T-cell (primary cell): ENCODE data around the gene DDX46. TPM values are rescaled to one million over a fixed set of nuclear protein-coding genes. Genes with fewer than 3 reads are reported as not detected.
A peak's percentile ranks its signal among the peaks of the same experiment; 100 is the strongest.
"Not testable (repeated sequence)": the region's sequence is repeated elsewhere in the genome, so short reads cannot be mapped to it uniquely, and the experiment has no call there.

Source experiments
- ATAC-seq, 4 experiments: fragments of 200-7000 bp in 3 of 4; fragments of 150-1000 bp in 1 of 4; cut with Tn5 transposase; replicated peaks in 1 of 4; 1 replicate in 3 of 4; 2 replicates in 1 of 4; pipeline ENCODE4 v1.10.0; 2021; ENCODE audit warnings: moderate library complexity in 3 of 4, mild to moderate bottlenecking in 2 of 4, moderate number of reproducible peaks in 1 of 4
- CTCF ChIA-PET, 2 donors: fragments of 300-600 bp; sonication (Branson Sonifier 250); formaldehyde crosslinking; loops; one replicate each; lab custom pipeline; 2022; ENCODE audit warnings: antibody characterized with exemption in 2 of 2; lab: Charles Lee
- POLR2A ChIA-PET, 2 donors: fragments of 300-600 bp; sonication (Branson Sonifier 250); formaldehyde crosslinking; loops; one replicate each; lab custom pipeline; 2022; ENCODE audit warnings: antibody characterized with exemption in 2 of 2; lab: Charles Lee
- DNase-seq, 35 experiments: peaks; one replicate each; pipeline versions ENCODE4 v3.0.0 to v3.0.0-alpha.2; 2013 to 2023
- H3K27ac ChIP-seq: one replicate; pipeline ENCODE4 v1.5.1; 2013; ENCODE audit warnings: low read length
- H3K27me3 ChIP-seq, 2 experiments: replicated peaks in 1 of 2; 1 replicate in 1 of 2; 2 replicates in 1 of 2; pipeline versions ENCODE4 v1.6.1 to v1.7.0; 2013; ENCODE audit warnings: low read length in 1 of 2, mixed read lengths in 1 of 2; ENCODE audit not compliant: control insufficient read depth in 2 of 2, insufficient read depth in 2 of 2; ENCODE audit errors: extremely low read depth in 1 of 2
- H3K36me3 ChIP-seq, 2 donors: 1 replicate in 1 of 2; 2 replicates in 1 of 2; pipeline versions ENCODE4 v1.6.1 to v1.7.0; 2013; ENCODE audit warnings: low read length in 1 of 2; ENCODE audit not compliant: control insufficient read depth in 2 of 2, insufficient read depth in 1 of 2; ENCODE audit errors: extremely low read depth in 1 of 2
- H3K4me1 ChIP-seq, 2 experiments: 1 replicate in 1 of 2; 2 replicates in 1 of 2; pipeline versions ENCODE4 v1.6.1 to v1.7.0; 2013; ENCODE audit warnings: low read length in 2 of 2, mixed read lengths in 1 of 2; ENCODE audit not compliant: insufficient read depth in 2 of 2, control insufficient read depth in 1 of 2; ENCODE audit errors: extremely low read depth in 1 of 2
- H3K4me3 ChIP-seq, 2 donors: 1 replicate in 1 of 2; 2 replicates in 1 of 2; pipeline versions ENCODE4 v1.5.1 to v1.7.0; 2013; ENCODE audit warnings: mild to moderate bottlenecking in 2 of 2, low read length in 1 of 2, moderate library complexity in 1 of 2; ENCODE audit not compliant: control insufficient read depth in 1 of 2; ENCODE audit errors: extremely low read depth in 1 of 2
- H3K9me3 ChIP-seq: 2 replicates; pipeline ENCODE4 v1.7.0; 2013
- H3K27ac Mint-ChIP-seq, 2 donors: one replicate each; pipeline ENCODE4 v1.8.0; 2020 to 2021; ENCODE audit warnings: mild to moderate bottlenecking in 2 of 2, mixed read lengths in 2 of 2
- H3K27me3 Mint-ChIP-seq, 2 donors: one replicate each; pipeline ENCODE4 v1.8.0; 2021 to 2022; ENCODE audit warnings: mixed read lengths in 2 of 2
- H3K36me3 Mint-ChIP-seq: one replicate; pipeline ENCODE4 v1.8.0; 2021; ENCODE audit warnings: mixed read lengths
- H3K4me1 Mint-ChIP-seq, 3 donors: one replicate each; pipeline ENCODE4 v1.8.0; 2020 to 2022; ENCODE audit warnings: mixed read lengths in 3 of 3, mild to moderate bottlenecking in 1 of 3
- H3K4me3 Mint-ChIP-seq, 3 donors: one replicate each; pipeline ENCODE4 v1.8.0; 2020 to 2022; ENCODE audit warnings: mild to moderate bottlenecking in 3 of 3, mixed read lengths in 3 of 3, moderate library complexity in 3 of 3
- H3K9me3 Mint-ChIP-seq, 3 donors: one replicate each; pipeline ENCODE4 v1.8.0; 2020 to 2022; ENCODE audit warnings: mixed read lengths in 3 of 3
- WGBS: methylation state at CpG from one replicate; pipeline ENCODE4 v1.1.5; 2013; ENCODE audit warnings: missing lambda C conversion rate; ENCODE audit not compliant: insufficient coverage; 5-methylcytosine and 5-hydroxymethylcytosine counted together
- total RNA-seq, 35 experiments: library from RNA in 6 of 35; stranded (reverse) in 6 of 35; fragments of 120-200 nt in 1 of 35; gene quantifications; one replicate each; pipeline versions ENCODE4 v1.2.1 to v1.2.4 and lab custom pipeline; 2013 to 2026

DDX46 gene
- total RNA-seq, 5 donors from 2014 or later (not counting 1 experiment from before 2014, with no cell fraction given): 53.9 to 69.5 (median 65.7) TPM

DNA sequence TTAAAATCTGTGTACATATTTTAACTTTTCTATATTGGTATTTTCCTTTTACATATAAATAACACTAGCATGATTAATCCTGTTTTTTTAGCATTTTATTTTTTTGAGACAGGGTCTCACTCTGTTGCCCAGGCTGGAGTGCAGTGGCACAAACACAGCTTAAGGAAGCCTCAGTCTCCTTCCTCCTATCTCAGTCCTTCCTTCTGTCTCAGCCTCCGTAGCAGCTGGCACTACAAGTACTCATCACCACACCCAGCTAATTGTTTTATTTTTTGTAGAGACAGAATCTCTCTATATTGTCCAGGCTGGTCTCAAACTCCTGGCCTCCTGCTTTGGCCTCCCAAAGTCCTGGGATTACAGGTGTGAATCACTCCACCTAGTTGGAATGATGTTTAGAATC lies 85.7 kb downstream of the DDX46 start:
- Histone ChIP-seq H3K27ac (no peak overlapping the region), H3K27me3 (no peaks in the 10 kb centered on the region), H3K36me3 (peaks cover 0 to 18% of the 10 kb centered on the region in 2 donors), H3K4me1 (peaks cover 8 to 29% of the 10 kb centered on the region in 2 experiments), H3K4me3 (no peak overlapping the region), H3K9me3 (no peaks in the 10 kb centered on the region)
- ChIA-PET CTCF (interaction anchor here in 1 of 2 donors (0.6 kb wide), 1 partner anchor 150 kb away, joined by 5 read pairs; no protein-coding TSS in a partner anchor), POLR2A (interaction anchor here in 1 of 2 donors (0.5 kb wide), 1 partner anchor 1500 kb away, joined by 3 read pairs; no protein-coding TSS in a partner anchor)
- Mint-ChIP-seq H3K4me3 (no peak overlapping the region), H3K9me3 (no peaks in the 10 kb centered on the region), H3K27me3 (no peaks in the 10 kb centered on the region), H3K36me3 (peaks cover 9% of the 10 kb centered on the region), H3K4me1 (peaks cover 23 to 28% (median 25%) of the 10 kb centered on the region in 3 donors), H3K27ac (peak overlapping the region; percentile 3 to 19)
- ATAC-seq (no peak), DNase-seq (no peak)
- WGBS: no CpG with 5 or more reads among the region's 1 CpG

DNA sequence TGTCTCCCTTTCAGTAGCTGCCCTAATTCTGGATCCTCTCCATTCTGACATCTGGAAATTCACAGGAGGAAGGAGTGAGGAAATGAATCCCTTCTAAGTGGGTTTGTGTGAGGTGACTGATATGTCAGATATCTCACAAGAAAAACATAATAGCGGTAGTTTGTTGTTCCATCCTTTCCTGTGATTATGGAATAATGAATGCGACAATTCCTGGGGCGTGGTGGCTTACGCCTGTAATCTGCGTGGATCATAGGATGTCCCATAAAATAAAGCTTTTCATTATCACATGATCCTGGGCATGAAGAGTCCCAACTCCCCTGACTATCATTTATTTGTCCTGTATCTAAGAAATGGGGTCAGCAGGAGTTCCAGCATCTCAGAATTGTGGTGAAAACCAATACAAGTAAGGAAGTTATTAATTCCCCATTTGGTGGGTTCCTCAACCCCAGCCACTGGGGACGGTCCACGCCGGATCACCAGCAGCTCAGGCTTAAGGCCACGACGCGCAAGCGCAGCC lies 86.8 kb downstream of the DDX46 start:
- Mint-ChIP-seq H3K9me3 (no peaks in the 10 kb centered on the region), H3K4me3 (peak overlapping the region; percentile 81 to 93 (median 92)), H3K27me3 (no peaks in the 10 kb centered on the region), H3K4me1 (peaks cover 27 to 34% (median 29%) of the 10 kb centered on the region in 3 donors), H3K27ac (peak overlapping the region; percentile 96 to 97), H3K36me3 (peaks cover 7% of the 10 kb centered on the region)
- DNase-seq (no peak), ATAC-seq (no peak)
- H3K9me3 ChIP-seq: no peaks in the 10 kb centered on the region
- ChIA-PET POLR2A (interaction anchor here (0.6 to 1.1 kb wide), 7 partner anchors 8 to 84 kb away, joined by 3 to 10 read pairs (median 4); partner anchors contain the start of genes PCBD2 (in 1 of the 2) and TXNDC15 (in 1 of the 2)), CTCF (interaction anchor here in 1 of 2 donors (0.6 to 1.3 kb wide), 6 partner anchors 27 to 107 kb away, joined by 3 to 7 read pairs (median 4); partner anchors contain the start of genes CAMLG and PCBD2)
- H3K36me3 ChIP-seq: peaks cover 0 to 14% of the 10 kb centered on the region in 2 donors
- 3% methylated on average over 8 of the region's 12 CpGs for WGBS
- peaks cover 8 to 31% of the 10 kb centered on the region in 2 experiments for H3K4me1 ChIP-seq
- peak overlapping the region; percentile 66 to 96 for H3K4me3 ChIP-seq
- peak overlapping the region; percentile 85 for H3K27ac ChIP-seq
- no peaks in the 10 kb centered on the region for H3K27me3 ChIP-seq

DNA sequence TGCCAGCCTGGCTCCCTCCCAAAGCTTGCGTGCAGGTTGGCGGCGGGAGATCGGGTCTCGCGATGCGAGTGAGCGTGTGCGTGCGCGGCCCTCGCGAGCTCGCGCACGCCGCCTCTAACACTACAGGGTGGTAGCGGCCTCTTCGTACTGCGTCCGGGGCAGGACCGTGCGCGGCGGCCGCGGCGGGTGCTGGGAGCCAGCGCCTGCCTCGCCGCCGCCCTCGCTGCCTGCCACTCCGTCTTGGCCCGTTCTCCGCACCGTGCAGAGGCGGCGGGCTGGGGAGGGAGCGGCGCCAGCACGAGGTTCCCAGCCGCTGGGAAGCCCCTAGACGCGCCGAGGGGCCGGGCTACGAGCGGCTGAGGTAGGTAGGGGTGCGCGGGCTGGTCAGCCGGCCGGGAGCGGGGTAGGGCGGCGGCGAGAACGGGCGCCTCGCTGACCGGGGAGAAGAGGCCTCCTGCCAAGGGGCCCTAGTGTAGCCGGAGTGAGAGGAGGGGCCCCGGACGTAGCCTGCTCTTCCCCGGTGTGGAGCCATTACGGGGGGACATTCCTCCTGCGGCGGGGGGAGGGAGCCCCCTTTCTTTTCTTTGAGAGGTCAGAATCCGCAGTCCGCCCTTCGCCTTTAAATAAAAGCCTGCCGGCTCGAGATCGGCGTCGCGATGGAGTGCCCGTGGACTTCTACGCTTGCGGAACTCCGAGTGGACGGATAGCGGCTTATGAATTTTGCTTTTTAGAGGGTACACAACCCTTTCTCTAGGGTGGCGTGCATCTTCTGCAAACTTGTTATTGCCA lies 87.5 kb downstream of the DDX46 start, which contains the start of gene C5orf24:
Gene C5orf24 (plus strand): TSS at position 117 of the 789 bp plus-strand sequence. CDS start 8,933 bp downstream, outside the sequence.
- H3K27me3 ChIP-seq: no peaks in the 10 kb centered on the region
- Mint-ChIP-seq H3K4me3 (peak within 1 kb of the TSS; percentile 81 to 93 (median 92)), H3K4me1 (peaks cover 31 to 37% (median 32%) of the 10 kb centered on the region in 3 donors), H3K9me3 (no peaks in the 10 kb centered on the region), H3K27me3 (no peaks in the 10 kb centered on the region), H3K36me3 (peaks cover 3% of the 10 kb centered on the region), H3K27ac (peak within 1 kb of the TSS; percentile 96 to 97)
- ChIA-PET POLR2A (interaction anchor here (0.6 to 1.1 kb wide), 5 partner anchors 8 to 85 kb away, joined by 3 to 6 read pairs (median 4); partner anchors contain the start of genes PCBD2 (in 1 of the 2) and TXNDC15 (in 1 of the 2)), CTCF (interaction anchor here in 1 of 2 donors (0.7 to 1.3 kb wide), 5 partner anchors 27 to 108 kb away, joined by 3 to 7 read pairs (median 5); partner anchors contain the start of genes CAMLG and PCBD2)
- H3K36me3 ChIP-seq: peaks cover 0 to 14% of the 10 kb centered on the region in 2 donors
- DNase-seq (peak; percentile 82 to 97 (median 90)), ATAC-seq (peak; percentile 92 to 97 (median 95))
- H3K9me3 ChIP-seq: no peaks in the 10 kb centered on the region
- under 1% methylated on average over 76 of the region's 84 CpGs for WGBS
- H3K27ac ChIP-seq: peak within 1 kb of the TSS; percentile 85
- H3K4me3 ChIP-seq: peak within 1 kb of the TSS; percentile 66 to 96
- H3K4me1 ChIP-seq: peaks cover 8 to 31% of the 10 kb centered on the region in 2 experiments

DNA sequence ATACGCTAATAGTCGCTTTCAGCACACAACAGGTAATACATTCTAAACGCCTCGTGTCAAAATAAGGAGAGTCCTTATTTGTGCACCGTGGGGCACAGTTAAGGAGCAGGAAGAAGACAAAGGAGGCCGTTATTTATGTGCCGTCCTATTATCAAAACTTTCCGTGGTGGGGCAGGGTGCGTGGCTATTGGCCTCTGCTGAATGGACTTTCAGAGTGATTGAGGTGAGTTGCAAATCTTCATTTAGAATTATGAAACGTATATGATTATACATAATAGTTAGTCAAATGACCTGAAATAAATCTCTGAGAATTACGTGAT lies 88.0 kb downstream of the DDX46 start:
- WGBS: 0% methylated on average over 4 of the region's 11 CpGs
- H3K27me3 Mint-ChIP-seq: no peaks in the 10 kb centered on the region
- peak overlapping the region; percentile 80 to 96 for H3K27ac Mint-ChIP-seq
- no peaks in the 10 kb centered on the region for H3K27me3 ChIP-seq
- H3K9me3 ChIP-seq: no peaks in the 10 kb centered on the region
- ATAC-seq: peak in 1 of 4 experiments; percentile 7
- DNase-seq: peak in 2 of 35 experiments; percentile 1 to 46
- H3K4me3 ChIP-seq: peak overlapping the region; percentile 66 to 96
- H3K4me3 Mint-ChIP-seq: peak overlapping the region; percentile 81 to 93 (median 92)
- H3K4me1 Mint-ChIP-seq: peaks cover 34 to 42% (median 38%) of the 10 kb centered on the region in 3 donors
- ChIA-PET POLR2A (interaction anchor here in 1 of 2 donors (0.5 to 0.8 kb wide), 2 partner anchors 475 to 1791 kb away, joined by 3 read pairs; partner anchors contain the start of gene UBE2B), CTCF (interaction anchor here in 1 of 2 donors (1.4 kb wide), 1 partner anchor 58 kb away, joined by 6 read pairs; no protein-coding TSS in a partner anchor)
- peaks cover 8 to 31% of the 10 kb centered on the region in 2 experiments for H3K4me1 ChIP-seq
- H3K36me3 ChIP-seq: peaks cover 0 to 14% of the 10 kb centered on the region in 2 donors
- H3K36me3 Mint-ChIP-seq: peaks cover 7% of the 10 kb centered on the region
- no peaks in the 10 kb centered on the region for H3K9me3 Mint-ChIP-seq
- H3K27ac ChIP-seq: peak overlapping the region; percentile 85

DNA sequence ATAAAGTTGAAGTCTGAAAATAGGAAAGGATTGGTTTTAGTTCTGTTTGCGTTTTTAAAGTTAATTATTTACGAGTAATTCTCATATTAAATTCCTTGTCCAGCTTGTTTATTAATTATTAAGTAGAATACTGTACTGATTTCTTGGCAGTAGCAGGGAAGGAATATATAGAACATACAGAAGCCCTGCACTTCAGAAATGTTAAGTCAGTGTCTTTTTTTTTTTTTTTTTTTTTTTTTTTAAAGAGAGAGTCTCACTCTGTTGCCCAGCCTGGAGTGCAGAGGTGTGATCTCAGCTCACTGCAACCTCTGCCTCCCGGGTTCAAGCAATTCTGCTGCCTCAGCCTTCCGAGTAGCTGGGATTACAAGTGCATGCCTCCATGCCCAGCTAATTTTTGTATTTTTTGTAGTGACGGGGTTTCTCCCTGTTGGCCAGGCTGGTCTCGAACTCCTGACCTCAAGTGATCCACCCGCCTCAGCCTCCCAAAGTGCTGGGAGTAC lies 90.9 kb downstream of the DDX46 start:
- CTCF ChIA-PET: interaction anchor here (0.6 to 0.8 kb wide), 5 partner anchors 13 to 541 kb away, joined by 3 to 9 read pairs (median 4); no protein-coding TSS in a partner anchor
- peaks cover 45 to 57% (median 52%) of the 10 kb centered on the region in 3 donors for H3K4me1 Mint-ChIP-seq
- not testable (repeated sequence) for DNase-seq, H3K36me3 Mint-ChIP-seq, H3K27ac ChIP-seq, H3K27ac Mint-ChIP-seq, H3K4me3 ChIP-seq, H3K9me3 ChIP-seq, ATAC-seq, H3K27me3 Mint-ChIP-seq, H3K27me3 ChIP-seq, H3K9me3 Mint-ChIP-seq
- peaks cover 8 to 31% of the 10 kb centered on the region in 2 experiments for H3K4me1 ChIP-seq
- POLR2A ChIA-PET: interaction anchor here (0.7 to 1.4 kb wide), 2 partner anchors 10 to 13 kb away, joined by 6 to 11 read pairs; no protein-coding TSS in a partner anchor
- H3K4me3 Mint-ChIP-seq: peak overlapping the region in 1 of 3 donors; percentile 17
- no CpG with 5 or more reads among the region's 7 CpGs for WGBS
- peaks cover 0 to 19% of the 10 kb centered on the region in 2 donors for H3K36me3 ChIP-seq
